ENCODE data around the gene TBC1D16. TPM values are rescaled to one million over a fixed set of nuclear protein-coding genes. Genes with fewer than 3 reads are reported as not detected.

The TBC1D16 gene
- total and polyA plus RNA-seq, 2 donors (not counting 1 experiment from before 2014, with no cell fraction given): 0.82 to 2.7 TPM

DNA sequence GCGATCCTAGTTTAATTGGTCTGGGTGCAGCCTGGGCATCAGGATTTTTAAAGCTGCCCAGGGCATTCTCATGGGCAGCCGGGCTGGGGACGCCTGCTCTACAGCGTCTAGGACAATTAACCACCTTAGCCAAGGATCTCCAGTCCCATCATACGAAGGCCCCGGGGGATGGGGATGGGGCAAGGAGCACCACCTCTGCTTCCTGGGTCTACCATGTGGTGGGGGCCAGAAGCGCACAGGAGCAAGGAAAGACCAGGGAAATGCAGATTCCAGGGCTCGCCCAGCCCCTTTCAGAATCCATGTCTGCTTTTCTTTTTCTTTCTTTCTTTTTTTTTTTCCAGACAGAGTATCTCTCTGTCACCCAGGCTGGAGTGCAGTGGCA, 29.3 kb downstream of the TBC1D16 start:
- H3K4me1 Mint-ChIP-seq: peaks cover 9% of the 10 kb centered on the region
- TF ChIP-seq, protein P1, sequence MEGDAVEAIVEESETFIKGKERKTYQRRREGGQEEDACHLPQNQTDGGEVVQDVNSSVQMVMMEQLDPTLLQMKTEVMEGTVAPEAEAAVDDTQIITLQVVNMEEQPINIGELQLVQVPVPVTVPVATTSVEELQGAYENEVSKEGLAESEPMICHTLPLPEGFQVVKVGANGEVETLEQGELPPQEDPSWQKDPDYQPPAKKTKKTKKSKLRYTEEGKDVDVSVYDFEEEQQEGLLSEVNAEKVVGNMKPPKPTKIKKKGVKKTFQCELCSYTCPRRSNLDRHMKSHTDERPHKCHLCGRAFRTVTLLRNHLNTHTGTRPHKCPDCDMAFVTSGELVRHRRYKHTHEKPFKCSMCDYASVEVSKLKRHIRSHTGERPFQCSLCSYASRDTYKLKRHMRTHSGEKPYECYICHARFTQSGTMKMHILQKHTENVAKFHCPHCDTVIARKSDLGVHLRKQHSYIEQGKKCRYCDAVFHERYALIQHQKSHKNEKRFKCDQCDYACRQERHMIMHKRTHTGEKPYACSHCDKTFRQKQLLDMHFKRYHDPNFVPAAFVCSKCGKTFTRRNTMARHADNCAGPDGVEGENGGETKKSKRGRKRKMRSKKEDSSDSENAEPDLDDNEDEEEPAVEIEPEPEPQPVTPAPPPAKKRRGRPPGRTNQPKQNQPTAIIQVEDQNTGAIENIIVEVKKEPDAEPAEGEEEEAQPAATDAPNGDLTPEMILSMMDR (IDR thresholded peaks at IDR 0.05): no peak
- no peak for TF ChIP-seq EZH2 (IDR thresholded peaks at IDR 0.05; ENCODE audit: borderline replicate concordance, insufficient read depth, low read depth, low read length, poor library complexity, severe bottlenecking)
- CTCF ChIA-PET: interaction anchor here (0.6 to 3.3 kb wide), 9 partner anchors 7 to 254 kb away, joined by 3 to 20 read pairs (median 4); no protein-coding TSS in a partner anchor
- no peaks in the 10 kb centered on the region for H3K36me3 ChIP-seq (replicated peaks in 1 of 2; ENCODE audit: control extremely low read depth in 1 of 2, control insufficient read depth in 1 of 2, extremely low read depth in 1 of 2, insufficient read depth in 2 of 2, low read length in 1 of 2)
- H3K9me3 Mint-ChIP-seq (ENCODE audit: insufficient read depth): no peaks in the 10 kb centered on the region
- no peaks in the 10 kb centered on the region for H3K9me3 ChIP-seq (ENCODE audit: control extremely low read depth in 1 of 3, control insufficient read depth in 2 of 3, insufficient read depth in 1 of 3, low read length in 2 of 3)
- H4K20me1 ChIP-seq (ENCODE audit: control insufficient read depth, insufficient read depth, low read length, poor library complexity, severe bottlenecking): no peaks in the 10 kb centered on the region
- peak overlapping the region; percentile 48 for H3K4me2 ChIP-seq (replicated peaks; ENCODE audit: low read depth, low read length, poor library complexity, severe bottlenecking)
- H3K79me2 ChIP-seq (ENCODE audit: control insufficient read depth, insufficient read depth, low read length): no peaks in the 10 kb centered on the region
- no peak overlapping the region for H3K4me3 ChIP-seq (ENCODE audit: control extremely low read depth in 1 of 5, extremely low read depth in 1 of 5, insufficient read depth in 1 of 5, low read depth in 2 of 5, low read length in 4 of 5)
- ATAC-seq (ENCODE audit: low read depth) (no peak), DNase-seq (no peak)
- H3K27me3 Mint-ChIP-seq: no peaks in the 10 kb centered on the region
- intact Hi-C loops (cut with micrococcal nuclease): loop anchor here (5.0 kb wide), 2 partner anchors 76 to 96 kb away; partner anchors contain the start of gene GAA
- no peak overlapping the region for H3K27ac ChIP-seq (ENCODE audit: low read length in 2 of 2)
- H3K9ac ChIP-seq (ENCODE audit: low read length): no peak overlapping the region
- WGBS (ENCODE audit: insufficient coverage): 76% methylated on average over 8 of the region's 8 CpGs
- no peak overlapping the region for H2AFZ ChIP-seq (ENCODE audit: insufficient read depth, low read depth, low read length, poor library complexity, severe bottlenecking)
- no peak overlapping the region for H3K4me3 Mint-ChIP-seq
- H3K4me1 ChIP-seq (ENCODE audit: control insufficient read depth in 2 of 2, insufficient read depth in 2 of 2, low read length in 2 of 2): peaks cover 3 to 11% of the 10 kb centered on the region in 2 donors
- H3K27me3 ChIP-seq (replicated peaks in 1 of 4; ENCODE audit: control extremely low read depth in 1 of 4, control insufficient read depth in 3 of 4, insufficient read depth in 4 of 4, low read length in 3 of 4): no peaks in the 10 kb centered on the region
- POLR2A ChIA-PET: no interaction called here
- H3K27ac Mint-ChIP-seq: no peak overlapping the region

All from B cell (primary cell).